ENCODE results near the gene ARPC1B.
"Not testable (repeated sequence)": the region's sequence is repeated elsewhere in the genome, so short reads cannot be mapped to it uniquely, and the experiment has no call there.

Gene ARPC1B

DNA sequence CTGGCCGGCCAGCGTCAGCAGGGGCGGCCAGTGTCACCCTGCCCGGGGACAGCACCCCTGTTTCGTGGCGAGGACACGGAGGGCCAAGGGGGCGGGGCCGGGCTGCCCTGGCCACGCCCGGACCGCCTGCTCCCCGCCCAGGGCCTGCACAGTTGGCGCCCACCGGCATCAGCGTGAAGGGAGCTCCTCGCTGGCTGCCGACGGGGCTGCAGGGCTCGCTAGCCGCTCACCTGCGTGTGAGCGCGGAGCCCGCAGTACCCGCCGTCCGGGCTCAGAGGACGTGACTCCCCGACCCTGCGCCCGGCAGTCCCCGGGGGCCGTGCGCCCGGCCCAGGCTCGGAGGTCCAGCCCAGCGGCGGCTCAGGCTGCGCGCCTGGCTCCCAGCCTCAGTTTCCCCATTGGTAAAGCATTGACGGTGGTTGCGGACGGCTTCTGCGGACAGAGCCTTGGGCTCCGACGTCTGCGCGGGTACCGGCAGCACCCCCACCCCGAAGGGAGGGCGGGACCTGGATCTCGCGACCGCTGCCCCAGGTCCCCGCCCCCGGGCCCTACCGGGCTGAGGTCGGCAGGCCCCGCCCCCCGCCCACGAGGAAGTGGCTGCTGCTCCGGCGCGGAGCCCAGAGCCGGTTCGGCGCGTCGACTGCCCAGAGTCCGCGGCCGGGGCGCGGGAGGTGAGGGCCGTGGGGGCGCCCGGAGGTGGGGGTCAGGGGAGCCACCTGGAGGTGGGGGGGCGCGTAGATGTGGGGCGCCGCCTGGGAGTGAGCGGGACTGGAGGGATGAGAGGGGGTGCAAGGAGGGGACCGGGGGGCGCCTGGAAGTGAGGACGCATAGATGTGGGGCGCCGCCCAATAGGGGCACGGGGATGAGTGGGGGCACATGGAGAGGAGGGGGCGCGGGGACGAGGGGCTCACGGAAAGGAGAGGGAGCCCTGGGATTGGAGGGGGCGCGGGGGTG, at the start of gene ARPC1B:
ARPC1B (plus strand) TSS at position 620 of the 954 bp plus-strand sequence. CDS start 10,985 bp downstream, outside the sequence.
- DNase-seq (ENCODE audit: low spot score), result peak; percentile 99
- TF ChIP-seq, protein P1, sequence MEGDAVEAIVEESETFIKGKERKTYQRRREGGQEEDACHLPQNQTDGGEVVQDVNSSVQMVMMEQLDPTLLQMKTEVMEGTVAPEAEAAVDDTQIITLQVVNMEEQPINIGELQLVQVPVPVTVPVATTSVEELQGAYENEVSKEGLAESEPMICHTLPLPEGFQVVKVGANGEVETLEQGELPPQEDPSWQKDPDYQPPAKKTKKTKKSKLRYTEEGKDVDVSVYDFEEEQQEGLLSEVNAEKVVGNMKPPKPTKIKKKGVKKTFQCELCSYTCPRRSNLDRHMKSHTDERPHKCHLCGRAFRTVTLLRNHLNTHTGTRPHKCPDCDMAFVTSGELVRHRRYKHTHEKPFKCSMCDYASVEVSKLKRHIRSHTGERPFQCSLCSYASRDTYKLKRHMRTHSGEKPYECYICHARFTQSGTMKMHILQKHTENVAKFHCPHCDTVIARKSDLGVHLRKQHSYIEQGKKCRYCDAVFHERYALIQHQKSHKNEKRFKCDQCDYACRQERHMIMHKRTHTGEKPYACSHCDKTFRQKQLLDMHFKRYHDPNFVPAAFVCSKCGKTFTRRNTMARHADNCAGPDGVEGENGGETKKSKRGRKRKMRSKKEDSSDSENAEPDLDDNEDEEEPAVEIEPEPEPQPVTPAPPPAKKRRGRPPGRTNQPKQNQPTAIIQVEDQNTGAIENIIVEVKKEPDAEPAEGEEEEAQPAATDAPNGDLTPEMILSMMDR (IDR thresholded peaks at IDR 0.05; ENCODE audit: extremely low read depth, insufficient read depth, missing control alignments), result no peak
- in situ Hi-C loops (cut with MboI; ENCODE audit: low pct_unique_long_range_greater_than_20kb, low sequenced_read_pairs, unreplicated experiment), result no loop called here

- TF ChIP-seq, protein P1 (IDR thresholded peaks at IDR 0.05; ENCODE audit: extremely low read depth, insufficient read depth, missing control alignments), result no peak
- in situ Hi-C loops (cut with MboI; ENCODE audit: low pct_unique_long_range_greater_than_20kb, low sequenced_read_pairs, unreplicated experiment), result no loop called here
- no peak for DNase-seq (ENCODE audit: low spot score)
These were observed 49.5 kb upstream of the ARPC1B start for GRCh38 chr7:99325001-99325493.

- in situ Hi-C loops (cut with MboI; ENCODE audit: low pct_unique_long_range_greater_than_20kb, low sequenced_read_pairs, unreplicated experiment), result no loop called here
- peak; percentile 97 for DNase-seq (ENCODE audit: low spot score)
- TF ChIP-seq, protein P1 (IDR thresholded peaks at IDR 0.05; ENCODE audit: extremely low read depth, insufficient read depth, missing control alignments), result no peak
These were observed 48.7 kb upstream of the ARPC1B start, which contains the start of gene ARPC1A for GRCh38 chr7:99325592-99326407. Gene ARPC1A, plus strand, starts transcription at chr7:99325898. Its CDS starts 7,456 bp downstream, at chr7:99333354.

DNA sequence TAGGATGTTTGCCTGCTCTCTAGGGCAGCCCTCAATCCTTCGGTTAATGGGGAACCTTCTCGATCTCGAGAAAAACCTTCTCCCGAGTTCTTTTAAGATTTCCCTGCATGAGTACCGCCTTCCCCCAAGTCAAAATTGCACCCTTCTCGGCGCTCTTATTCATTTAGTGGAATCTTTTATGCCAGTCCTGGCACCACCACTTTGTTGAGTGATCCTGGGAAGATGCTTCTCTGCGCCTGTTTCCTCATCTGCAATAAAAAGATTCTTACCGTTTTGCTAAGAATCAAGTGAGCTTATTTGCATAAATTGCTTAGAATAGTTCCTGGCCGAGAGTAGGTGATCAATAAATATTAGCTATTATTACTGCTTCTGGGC, 48.1 kb upstream of the ARPC1B start:
- DNase-seq (ENCODE audit: low spot score), result no peak
- TF ChIP-seq, protein P1 (IDR thresholded peaks at IDR 0.05; ENCODE audit: extremely low read depth, insufficient read depth, missing control alignments), result no peak
- in situ Hi-C loops (cut with MboI; ENCODE audit: low pct_unique_long_range_greater_than_20kb, low sequenced_read_pairs, unreplicated experiment), result no loop called here

- not testable (repeated sequence) for DNase-seq (ENCODE audit: low spot score)
These were observed 44.1 kb upstream of the ARPC1B start for GRCh38 chr7:99330314-99330961.

DNA sequence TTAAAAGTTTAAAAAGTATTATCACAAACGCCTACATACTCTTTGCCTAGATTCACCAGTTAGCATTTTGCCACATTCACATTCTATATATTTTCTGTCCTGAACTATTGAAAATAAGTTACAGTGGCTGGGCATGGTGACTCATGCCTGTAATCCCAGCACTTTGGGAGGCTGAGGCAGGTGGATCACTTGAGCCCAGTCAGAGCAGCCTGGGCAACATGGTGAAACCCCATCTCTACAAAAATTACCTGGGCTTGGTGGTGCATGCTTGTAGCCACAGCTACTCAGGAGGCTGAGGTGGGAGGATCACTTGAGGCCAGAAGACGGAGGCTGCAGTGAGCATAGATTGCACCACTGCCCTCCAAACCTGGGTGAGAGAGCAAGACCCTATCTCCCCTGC, 43.5 kb upstream of the ARPC1B start:
- DNase-seq (ENCODE audit: low spot score), result no peak
- in situ Hi-C loops (cut with MboI; ENCODE audit: low pct_unique_long_range_greater_than_20kb, low sequenced_read_pairs, unreplicated experiment), result no loop called here
- TF ChIP-seq, protein P1 (IDR thresholded peaks at IDR 0.05; ENCODE audit: extremely low read depth, insufficient read depth, missing control alignments), result no peak

More at GRCh38 chr7:99330314-99330961, 44.1 kb upstream of the ARPC1B start:
- in situ Hi-C loops (cut with MboI; ENCODE audit: low pct_unique_long_range_greater_than_20kb, low sequenced_read_pairs, unreplicated experiment), result not testable (repeated sequence)

Measured in GM13977 (cell line).